RWPE2 (cell line): Measurements from ENCODE around the gene CCNA2.

Experiments used
- ATAC-seq: fragments of 200-7000 bp; cut with Tn5 transposase; 3 replicates; pipeline ENCODE4 v1.9.1; 2021; ENCODE audit warnings: low read depth
- DNase-seq: peaks from one replicate; pipeline ENCODE4 v3.0.0-alpha.2; 2020; ENCODE audit warnings: low spot score
- H3K27ac ChIP-seq: fragments of 450-650 bp; 2 replicates; pipeline ENCODE4 v1.5.1; 2017; ENCODE audit warnings: mild to moderate bottlenecking; ENCODE audit not compliant: poor library complexity, severe bottlenecking
- H3K27me3 ChIP-seq: fragments of 250-450 bp; sonication (Bioruptor Pico); 2 replicates; pipeline ENCODE4 v1.5.1; 2021; ENCODE audit warnings: mild to moderate bottlenecking, moderate library complexity; ENCODE audit not compliant: insufficient read depth, poor library complexity, severe bottlenecking
- H3K36me3 ChIP-seq: fragments of 250-450 bp; sonication (Bioruptor Pico); 2 replicates; pipeline ENCODE4 v1.5.1; 2020; ENCODE audit warnings: low read depth, mild to moderate bottlenecking, moderate library complexity
- H3K4me1 ChIP-seq: fragments of 250-450 bp; sonication (Bioruptor Pico); 2 replicates; pipeline ENCODE4 v1.5.1; 2021; ENCODE audit warnings: mild to moderate bottlenecking, moderate library complexity; ENCODE audit not compliant: insufficient read depth, poor library complexity, severe bottlenecking
- H3K4me3 ChIP-seq: fragments of 250-450 bp; sonication (Bioruptor Pico); 2 replicates; pipeline ENCODE4 v1.5.1; 2021; ENCODE audit warnings: mild to moderate bottlenecking, moderate library complexity; ENCODE audit not compliant: severe bottlenecking
- H3K9me3 ChIP-seq: fragments of 250-450 bp; sonication (Bioruptor Pico); 2 replicates; pipeline ENCODE4 v1.5.1; 2021; ENCODE audit warnings: mild to moderate bottlenecking, moderate library complexity; ENCODE audit not compliant: severe bottlenecking
- TF ChIP-seq, protein P1 (sequence below): fragments of 450-650 bp; IDR thresholded peaks from one replicate; pipeline ENCODE4 v1.5.1; 2017; ENCODE audit warnings: mild to moderate bottlenecking, moderate library complexity; ENCODE audit not compliant: poor library complexity, severe bottlenecking

CCNA2 gene

DNA sequence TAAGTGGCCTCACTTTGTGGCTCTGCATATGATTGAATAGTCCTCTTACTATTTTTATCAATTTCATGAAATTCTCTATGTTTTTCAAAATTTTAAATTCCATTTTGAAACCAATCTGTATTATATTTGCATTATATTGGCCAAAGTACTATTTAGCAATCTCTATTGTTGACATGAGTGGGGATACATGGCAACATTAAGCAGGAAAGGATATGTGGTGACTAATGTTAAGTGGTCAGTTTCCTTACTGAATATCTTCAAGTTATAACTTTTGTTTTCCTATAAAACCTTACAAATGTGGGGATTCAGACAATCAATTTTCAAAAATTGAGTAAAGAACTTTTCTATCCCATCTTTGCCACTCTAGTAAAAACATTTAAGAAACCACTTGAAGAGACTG, 36.4 kb upstream of the CCNA2 start:
- Histone ChIP-seq H3K27ac (no peak overlapping the region), H3K27me3 (no peaks in the 10 kb centered on the region), H3K36me3 (peaks cover 67% of the 10 kb centered on the region), H3K4me1 (no peaks in the 10 kb centered on the region), H3K4me3 (no peak overlapping the region), H3K9me3 (no peaks in the 10 kb centered on the region)
- DNase-seq (no peak), ATAC-seq (no peak)
- TF ChIP-seq, protein P1, sequence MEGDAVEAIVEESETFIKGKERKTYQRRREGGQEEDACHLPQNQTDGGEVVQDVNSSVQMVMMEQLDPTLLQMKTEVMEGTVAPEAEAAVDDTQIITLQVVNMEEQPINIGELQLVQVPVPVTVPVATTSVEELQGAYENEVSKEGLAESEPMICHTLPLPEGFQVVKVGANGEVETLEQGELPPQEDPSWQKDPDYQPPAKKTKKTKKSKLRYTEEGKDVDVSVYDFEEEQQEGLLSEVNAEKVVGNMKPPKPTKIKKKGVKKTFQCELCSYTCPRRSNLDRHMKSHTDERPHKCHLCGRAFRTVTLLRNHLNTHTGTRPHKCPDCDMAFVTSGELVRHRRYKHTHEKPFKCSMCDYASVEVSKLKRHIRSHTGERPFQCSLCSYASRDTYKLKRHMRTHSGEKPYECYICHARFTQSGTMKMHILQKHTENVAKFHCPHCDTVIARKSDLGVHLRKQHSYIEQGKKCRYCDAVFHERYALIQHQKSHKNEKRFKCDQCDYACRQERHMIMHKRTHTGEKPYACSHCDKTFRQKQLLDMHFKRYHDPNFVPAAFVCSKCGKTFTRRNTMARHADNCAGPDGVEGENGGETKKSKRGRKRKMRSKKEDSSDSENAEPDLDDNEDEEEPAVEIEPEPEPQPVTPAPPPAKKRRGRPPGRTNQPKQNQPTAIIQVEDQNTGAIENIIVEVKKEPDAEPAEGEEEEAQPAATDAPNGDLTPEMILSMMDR: no peak

DNA sequence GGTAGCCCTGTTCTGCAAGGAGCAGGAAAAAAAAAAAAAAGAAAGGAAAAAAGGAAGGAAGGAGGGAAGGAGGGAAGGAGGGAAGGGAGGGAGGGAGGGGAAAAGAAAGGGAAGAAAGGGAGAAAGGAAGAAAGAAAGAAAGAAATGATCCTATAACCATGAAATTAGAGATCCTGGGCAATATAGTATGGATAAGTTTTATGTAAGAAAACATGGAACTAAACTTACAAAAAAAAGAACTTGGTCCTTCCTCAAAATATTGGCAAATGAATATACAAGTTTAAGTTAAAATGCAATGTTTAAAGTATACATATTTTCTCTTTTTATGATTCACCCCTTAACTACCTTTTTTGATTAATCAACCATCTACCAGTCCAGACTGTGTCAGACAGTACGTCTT, 27.7 kb upstream of the CCNA2 start:
- H3K27ac ChIP-seq: no peak overlapping the region
- no peaks in the 10 kb centered on the region for H3K9me3 ChIP-seq
- no peak overlapping the region for H3K4me3 ChIP-seq
- H3K4me1 ChIP-seq: no peaks in the 10 kb centered on the region
- H3K36me3 ChIP-seq: peaks cover 52% of the 10 kb centered on the region
- ATAC-seq (no peak), DNase-seq (no peak)
- no peaks in the 10 kb centered on the region for H3K27me3 ChIP-seq
- TF ChIP-seq, protein P1: no peak

DNA sequence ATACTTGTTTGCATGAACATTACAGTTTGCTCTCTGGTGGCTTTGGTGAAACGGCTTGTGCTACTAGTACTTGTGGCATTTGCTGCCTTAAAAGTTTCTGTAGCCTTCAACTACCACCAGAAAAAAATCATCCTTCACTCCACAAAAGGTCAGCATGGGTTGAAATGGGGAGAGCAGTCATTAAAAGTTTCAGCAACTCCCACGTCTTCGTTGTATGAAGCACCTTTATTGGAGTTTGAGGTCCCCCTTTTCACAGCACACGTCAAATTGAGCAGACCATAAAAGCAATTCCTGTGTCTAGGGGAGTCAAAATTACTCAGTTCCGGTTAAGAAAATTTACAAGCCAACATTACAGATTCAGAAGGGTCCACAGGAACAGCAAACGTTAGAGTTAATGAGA, 23.0 kb upstream of the CCNA2 start:
- H3K27me3 ChIP-seq: no peaks in the 10 kb centered on the region
- H3K36me3 ChIP-seq: peaks cover 53% of the 10 kb centered on the region
- ATAC-seq: no peak
- TF ChIP-seq, protein P1: no peak
- DNase-seq: no peak
- H3K4me3 ChIP-seq: no peak overlapping the region
- no peak overlapping the region for H3K27ac ChIP-seq
- H3K9me3 ChIP-seq: no peaks in the 10 kb centered on the region
- no peaks in the 10 kb centered on the region for H3K4me1 ChIP-seq

DNA sequence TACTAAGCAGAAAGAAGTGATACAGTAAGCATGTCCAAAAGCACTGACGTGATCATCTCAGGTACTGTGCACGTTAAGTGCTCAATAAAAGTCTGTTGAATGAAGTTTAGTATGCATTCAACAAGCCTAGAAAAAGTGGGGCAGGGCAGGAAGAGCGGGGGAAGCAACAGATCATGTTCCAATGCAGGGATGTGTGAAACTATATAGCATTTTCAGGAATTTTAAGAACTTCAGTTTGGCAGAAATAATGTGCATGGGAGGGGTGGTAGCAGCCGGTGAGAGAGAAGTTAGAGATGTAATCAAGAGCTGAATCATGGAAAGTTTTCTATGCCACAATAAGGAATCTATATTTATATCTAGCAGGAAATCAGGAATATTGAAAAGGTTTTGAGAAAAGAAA, 19.2 kb upstream of the CCNA2 start:
- Histone ChIP-seq H3K9me3 (no peaks in the 10 kb centered on the region), H3K4me3 (no peak overlapping the region), H3K4me1 (no peaks in the 10 kb centered on the region), H3K27ac (no peak overlapping the region), H3K27me3 (no peaks in the 10 kb centered on the region), H3K36me3 (peaks cover 59% of the 10 kb centered on the region)
- ATAC-seq (no peak), DNase-seq (no peak)
- TF ChIP-seq, protein P1: no peak

DNA sequence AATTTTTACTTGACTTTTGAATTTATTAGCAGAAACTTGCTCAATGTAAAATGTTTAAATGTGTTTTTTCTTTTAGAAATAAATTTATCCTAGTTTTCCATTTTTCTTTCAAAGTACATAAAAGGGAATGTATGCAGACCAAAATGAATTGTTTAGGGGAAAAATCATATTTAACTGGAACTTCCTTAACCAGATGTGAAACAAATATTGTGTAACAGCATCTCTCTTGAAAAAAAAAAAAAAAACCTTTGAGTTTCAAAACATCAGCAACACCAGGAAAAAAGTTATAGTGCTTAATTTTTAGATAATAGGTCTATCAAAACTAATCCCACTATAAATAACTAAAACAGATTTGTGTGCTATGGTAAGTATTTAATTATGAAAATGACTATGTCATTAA, 14.5 kb upstream of the CCNA2 start:
- no peak for DNase-seq
- H3K4me1 ChIP-seq: no peaks in the 10 kb centered on the region

More for the DNA sequence above, 14.5 kb upstream of the CCNA2 start:
- Histone ChIP-seq H3K27ac (no peak overlapping the region), H3K36me3 (peaks cover 54% of the 10 kb centered on the region), H3K9me3 (no peaks in the 10 kb centered on the region), H3K27me3 (no peaks in the 10 kb centered on the region), H3K4me3 (no peak overlapping the region)
- TF ChIP-seq, protein P1: no peak
- no peak for ATAC-seq
